ENCODE measurements around the gene ANTXRL. TPM values are rescaled to one million over a fixed set of nuclear protein-coding genes. Genes with fewer than 3 reads are reported as not detected.
"Not testable (repeated sequence)": the region's sequence is repeated elsewhere in the genome, so short reads cannot be mapped to it uniquely, and the experiment has no call there.

Gene ANTXRL
- total RNA-seq, 1 donor = not detected

- no peak for TF ChIP-seq CTCF (IDR thresholded peaks at IDR 0.05; ENCODE audit: insufficient read depth, low read length)
- DNase-seq (ENCODE audit: low read depth) = no peak
- no peak overlapping the region for H3K4me3 ChIP-seq (ENCODE audit: low read depth, low read length)
Observed at GRCh38 chr10:46291817-46292572, 5.2 kb downstream of the ANTXRL start.

- H3K4me3 ChIP-seq (ENCODE audit: low read depth, low read length) = no peak overlapping the region
- no peak for TF ChIP-seq CTCF (IDR thresholded peaks at IDR 0.05; ENCODE audit: insufficient read depth, low read length)
- no peak for DNase-seq (ENCODE audit: low read depth)
Observed at GRCh38 chr10:46292573-46293023, 5.8 kb downstream of the ANTXRL start.

- TF ChIP-seq CTCF (IDR thresholded peaks at IDR 0.05; ENCODE audit: insufficient read depth, low read length) = no peak
- H3K4me3 ChIP-seq (ENCODE audit: low read depth, low read length) = no peak overlapping the region
- DNase-seq (ENCODE audit: low read depth) = no peak
Observed at GRCh38 chr10:46293228-46293627, 6.4 kb downstream of the ANTXRL start.

- TF ChIP-seq CTCF (IDR thresholded peaks at IDR 0.05; ENCODE audit: insufficient read depth, low read length) = no peak
Observed at GRCh38 chr10:46293832-46294640, 7.2 kb downstream of the ANTXRL start.

GRCh38 chr10:46294641-46295220, 7.9 kb downstream of the ANTXRL start:
- TF ChIP-seq CTCF (IDR thresholded peaks at IDR 0.05; ENCODE audit: insufficient read depth, low read length) = no peak
- no peak for DNase-seq (ENCODE audit: low read depth)

More at GRCh38 chr10:46293832-46294640, 7.2 kb downstream of the ANTXRL start:
- H3K4me3 ChIP-seq (ENCODE audit: low read depth, low read length) = no peak overlapping the region
- no peak for DNase-seq (ENCODE audit: low read depth)

GRCh38 chr10:46295350-46296010, 8.7 kb downstream of the ANTXRL start:
- not testable (repeated sequence) for DNase-seq (ENCODE audit: low read depth); H3K4me3 ChIP-seq (ENCODE audit: low read depth, low read length)

More at GRCh38 chr10:46294641-46295220, 7.9 kb downstream of the ANTXRL start:
- no peak overlapping the region for H3K4me3 ChIP-seq (ENCODE audit: low read depth, low read length)

GRCh38 chr10:46296086-46296485, 9.3 kb downstream of the ANTXRL start:
- DNase-seq (ENCODE audit: low read depth); H3K4me3 ChIP-seq (ENCODE audit: low read depth, low read length): not testable (repeated sequence)
